Panc1 (cell line): ENCODE data around the gene ZC3H18.

Experiments used
- CTCF ChIP-seq: fragments of 450-650 bp; IDR thresholded peaks from 2 replicates; pipeline ENCODE4 v1.5.1; 2017; ENCODE audit warnings: mild to moderate bottlenecking
- POLR2AphosphoS5 ChIP-seq: IDR thresholded peaks from 2 replicates; pipeline ENCODE4 v1.6.1; 2012; ENCODE audit warnings: mild to moderate bottlenecking, low read depth, low read length, moderate library complexity
- REST ChIP-seq, 2 experiments: IDR thresholded peaks; 2 replicates each; pipeline ENCODE4 v1.6.1; 2011 to 2012; ENCODE audit warnings: low read depth in 2 of 2, control low read depth in 1 of 2, low read length in 1 of 2, mild to moderate bottlenecking in 1 of 2, moderate library complexity in 1 of 2; ENCODE audit not compliant: insufficient read depth in 1 of 2

DNA sequence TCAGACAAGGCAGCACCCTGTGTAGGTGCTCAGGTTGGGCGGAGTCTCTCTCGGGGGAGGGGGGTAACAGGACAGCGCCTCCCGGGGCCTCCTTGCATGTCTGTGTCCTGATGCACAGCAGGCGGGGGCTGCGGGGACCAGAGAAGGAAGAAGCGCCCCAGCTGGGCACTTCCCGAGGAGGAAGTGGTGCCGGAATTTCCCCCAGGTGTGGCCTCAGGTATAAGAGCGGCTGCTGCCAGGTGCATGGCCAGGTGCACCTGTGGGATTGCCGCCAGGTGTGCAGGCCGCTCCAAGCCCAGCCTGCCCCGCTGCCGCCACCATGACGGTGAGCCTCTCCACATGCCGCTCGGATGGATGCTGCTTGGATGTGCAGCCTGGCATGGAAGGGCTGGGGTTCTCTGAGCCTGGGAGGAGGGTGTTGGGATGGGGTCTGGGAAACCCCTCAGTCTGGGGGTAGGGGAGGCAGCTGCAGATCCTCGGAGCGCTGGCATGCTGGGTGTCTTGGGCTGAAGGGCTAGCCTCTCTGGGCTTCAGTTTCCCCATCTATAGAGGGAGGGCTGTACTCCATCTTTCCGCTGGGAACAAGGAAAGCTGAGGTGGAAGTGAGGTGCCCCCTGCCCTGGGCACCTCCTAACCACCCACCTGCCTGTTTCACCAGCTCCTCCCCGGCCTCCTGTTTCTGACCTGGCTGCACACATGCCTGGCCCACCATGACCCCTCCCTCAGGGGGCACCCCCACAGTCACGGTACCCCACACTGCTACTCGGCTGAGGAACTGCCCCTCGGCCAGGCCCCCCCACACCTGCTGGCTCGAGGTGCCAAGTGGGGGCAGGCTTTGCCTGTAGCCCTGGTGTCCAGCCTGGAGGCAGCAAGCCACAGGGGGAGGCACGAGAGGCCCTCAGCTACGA, 68.4 kb downstream of the ZC3H18 start, which contains the start of gene IL17C:
- TF ChIP-seq POLR2AphosphoS5 = no peak
- no peak for TF ChIP-seq CTCF
- no peak for TF ChIP-seq REST (IDR thresholded peaks at IDR 0.05; ENCODE audit: insufficient read depth in 1 of 2, low read depth in 2 of 2, low read length in 1 of 2)
